ENCODE data around the gene KCTD11.
A peak's percentile ranks its signal among the peaks of the same experiment; 100 is the strongest.

The KCTD11 gene

DNA sequence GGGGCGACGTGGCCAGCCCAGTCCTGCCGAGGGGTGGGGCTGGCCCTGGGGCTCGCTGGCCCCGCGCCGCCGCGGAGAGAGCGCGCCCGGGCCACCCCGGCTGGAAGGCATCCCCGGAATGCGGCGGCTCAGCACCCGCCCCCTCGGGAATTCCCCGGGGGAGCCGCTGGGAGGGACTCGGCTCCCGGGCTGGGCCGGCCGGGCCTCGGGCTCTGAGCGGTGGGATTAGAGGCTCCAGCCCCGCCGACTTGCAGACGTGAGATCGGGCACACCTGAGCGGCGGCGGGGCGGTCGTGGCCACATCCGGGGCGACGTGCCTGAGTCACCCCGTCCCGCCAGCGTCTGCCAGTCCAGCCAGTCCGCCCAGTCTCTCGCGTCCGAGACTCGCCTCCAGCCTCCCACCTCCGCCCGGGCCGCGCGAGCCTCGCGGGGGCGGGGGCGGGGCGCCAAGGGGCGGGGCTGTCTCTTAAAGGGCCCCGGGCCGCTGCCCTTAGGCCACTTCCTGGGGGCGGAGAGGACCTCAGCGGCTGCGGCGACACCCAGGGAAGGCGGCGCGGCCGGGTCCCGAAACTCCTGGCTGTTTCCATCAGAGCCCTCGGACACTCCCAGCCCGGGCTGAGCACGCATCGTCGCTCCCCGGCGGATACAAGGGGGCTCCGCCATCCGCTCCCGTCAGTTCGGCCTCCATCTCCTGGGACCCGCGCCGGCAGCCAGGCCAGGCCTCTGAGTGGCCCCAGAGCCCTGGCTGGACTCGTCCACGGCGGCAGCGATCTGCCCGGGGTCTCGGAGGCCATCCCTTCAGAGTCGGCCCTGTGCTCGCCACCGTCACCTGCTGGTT lies at the start of gene KCTD11:
TSS of gene KCTD11 (plus strand) at position 498 of the 838 bp plus-strand sequence.
- peak; percentile 87 for DNase-seq

DNA sequence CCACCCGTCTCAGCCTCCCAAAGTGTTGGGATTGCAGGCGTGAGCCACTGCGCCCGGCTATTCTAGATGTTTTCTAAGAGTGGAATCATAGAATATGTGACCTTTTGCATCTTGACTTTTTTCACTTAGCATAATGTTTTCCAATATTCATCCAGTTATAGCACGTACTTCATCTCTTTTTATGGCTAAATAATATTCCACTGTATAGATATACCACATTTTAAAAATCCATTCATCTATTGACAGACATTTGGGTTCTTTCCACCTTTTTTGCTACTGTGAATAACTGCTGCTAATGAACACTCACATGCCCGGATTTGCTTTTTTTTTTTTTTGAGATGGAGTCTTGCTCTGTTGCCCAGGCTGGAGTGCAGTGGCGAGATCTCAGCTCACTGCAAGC lies 47.8 kb upstream of the KCTD11 start:
- DNase-seq, result no peak

DNA sequence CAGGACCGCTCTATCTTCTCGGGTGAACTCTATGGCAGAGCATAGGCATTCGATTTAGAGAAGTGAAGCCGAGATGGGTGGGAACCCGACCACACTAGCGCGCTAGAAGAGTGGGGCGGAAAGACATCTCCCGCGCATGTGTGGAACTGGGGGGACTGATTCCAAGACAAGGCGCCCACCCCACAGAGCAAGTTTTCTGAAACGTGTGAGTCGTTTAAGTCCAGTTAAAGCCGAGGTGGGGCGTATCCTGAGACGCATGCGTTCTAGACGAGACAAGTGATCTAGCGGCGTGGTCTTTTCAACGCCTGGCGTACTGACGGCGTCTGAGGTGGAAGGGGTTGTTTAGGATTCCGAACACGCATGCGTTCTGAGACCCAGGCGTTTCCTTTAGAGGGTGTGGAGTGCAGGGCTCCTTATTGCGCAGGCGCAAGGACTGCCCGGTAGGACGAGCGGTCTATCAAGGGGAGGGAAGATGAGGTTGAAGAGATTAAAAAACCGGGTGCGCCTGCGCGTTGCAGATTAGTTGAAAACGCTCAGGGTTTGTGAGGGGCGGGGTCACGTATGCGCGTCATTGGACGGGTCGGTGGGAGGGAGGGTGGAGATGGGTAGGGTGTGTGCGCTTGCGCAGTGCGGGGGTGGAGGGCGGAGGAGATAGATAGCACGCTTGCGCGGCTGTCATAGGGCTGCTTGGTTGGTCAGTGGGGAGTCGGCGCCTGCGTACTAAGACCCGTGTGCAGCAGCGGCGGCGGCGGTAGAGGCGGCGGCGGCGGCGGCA lies 44.9 kb upstream of the KCTD11 start, which contains the start of gene EIF5A:
TSS of gene EIF5A (plus strand) at position 718 of the 775 bp plus-strand sequence. CDS start 2,008 bp downstream, outside the sequence.
- peak; percentile 100 for DNase-seq

DNA sequence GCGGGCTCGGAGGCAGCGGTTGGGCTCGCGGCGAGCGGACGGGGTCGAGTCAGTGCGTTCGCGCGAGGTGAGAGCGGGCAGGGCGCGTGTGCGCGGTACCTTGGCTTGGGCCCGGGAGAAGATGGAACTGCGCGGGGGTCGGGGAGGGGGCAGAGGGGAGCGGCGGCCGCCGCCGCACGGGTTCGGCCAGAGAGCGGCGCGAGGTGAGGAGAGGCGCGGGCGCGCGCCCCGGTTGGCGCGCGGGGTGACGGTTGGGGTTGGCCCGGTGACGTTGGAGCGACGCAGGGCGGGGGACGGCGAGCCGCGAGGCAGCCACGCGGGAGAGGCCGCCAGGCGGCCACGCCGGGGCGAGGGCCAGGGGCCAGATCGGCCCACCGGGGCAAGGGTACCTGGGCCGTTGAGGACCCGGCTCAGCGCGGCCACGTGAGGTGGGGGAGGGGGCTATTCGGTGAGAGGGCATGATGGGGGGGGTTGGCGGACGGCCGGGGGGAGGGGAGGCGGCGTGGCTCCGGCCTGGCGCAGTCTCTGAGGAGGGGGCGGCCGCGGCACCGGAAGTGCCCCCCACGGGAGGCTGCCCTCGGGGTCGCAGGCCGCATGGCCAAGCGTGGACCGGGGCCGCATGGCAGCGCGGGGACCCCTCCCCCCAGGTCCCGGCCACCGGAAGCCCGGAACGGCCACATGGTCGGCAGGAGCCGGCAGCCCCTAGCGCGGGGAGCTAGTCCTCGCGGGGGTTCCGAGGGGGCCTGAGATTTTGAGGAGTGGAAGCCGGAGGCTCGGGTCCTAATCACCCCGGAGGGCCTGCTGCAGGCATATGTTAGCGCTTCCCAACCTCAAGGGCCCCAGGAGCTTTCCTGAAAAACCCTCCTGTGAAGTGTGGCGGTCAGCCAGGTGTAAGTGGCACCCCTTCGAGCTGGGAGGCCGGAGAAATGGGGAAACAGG lies 44.0 kb upstream of the KCTD11 start:
- peak; percentile 62 for DNase-seq

DNA sequence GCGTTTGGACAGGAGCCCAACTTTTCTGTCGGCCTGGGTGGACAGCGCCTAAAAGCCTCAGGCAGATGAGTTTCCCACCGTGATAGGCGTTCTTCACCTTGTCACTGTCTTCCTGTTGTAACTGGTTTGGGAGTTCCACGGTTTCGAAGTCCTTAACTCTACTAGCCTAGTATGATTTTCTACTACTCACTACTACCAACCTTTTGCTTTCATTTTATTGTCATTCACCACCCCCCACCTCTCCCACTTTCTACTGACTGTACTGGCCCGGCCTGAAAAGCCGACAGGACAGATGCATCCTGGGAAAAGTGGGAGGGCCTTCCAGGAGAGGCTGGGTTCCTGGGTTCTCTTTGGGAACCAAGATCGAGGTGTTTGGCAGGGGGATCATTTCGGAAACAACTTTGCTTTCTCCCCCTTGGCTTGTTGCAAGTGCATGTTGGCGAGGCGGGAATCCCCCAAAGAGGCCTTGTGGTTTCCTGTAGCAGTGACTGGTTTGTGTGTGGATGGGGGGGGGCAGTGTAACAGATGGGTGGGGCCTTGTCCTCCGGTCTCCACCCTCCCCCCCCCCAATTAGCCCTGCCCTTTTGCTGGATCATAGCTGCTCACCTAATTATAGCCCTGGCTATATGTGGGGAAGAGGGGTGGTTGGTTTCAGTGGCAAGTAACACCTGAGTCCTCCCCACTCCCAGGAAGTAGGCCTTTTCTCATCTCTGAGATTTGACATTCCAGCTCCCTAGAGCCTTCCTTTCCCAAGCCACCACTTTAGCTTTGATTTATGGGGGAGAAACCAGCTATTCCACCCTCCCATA lies 43.1 kb upstream of the KCTD11 start:
- peak; percentile 92 for DNase-seq

DNA sequence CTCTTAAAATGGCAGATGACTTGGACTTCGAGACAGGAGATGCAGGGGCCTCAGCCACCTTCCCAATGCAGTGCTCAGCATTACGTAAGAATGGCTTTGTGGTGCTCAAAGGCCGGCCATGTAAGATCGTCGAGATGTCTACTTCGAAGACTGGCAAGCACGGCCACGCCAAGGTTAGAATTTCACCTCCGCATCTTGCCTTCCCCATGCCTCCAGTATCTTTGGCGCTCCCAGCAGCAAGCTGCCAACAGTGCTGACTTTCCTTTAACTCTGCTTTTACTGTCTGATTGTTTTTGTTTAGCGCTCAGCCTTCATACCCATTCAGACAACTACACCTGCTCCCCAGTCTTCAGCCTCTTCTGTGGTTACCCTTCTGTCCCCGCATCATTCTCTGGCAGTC lies 42.3 kb upstream of the KCTD11 start:
- DNase-seq, result no peak

DNA sequence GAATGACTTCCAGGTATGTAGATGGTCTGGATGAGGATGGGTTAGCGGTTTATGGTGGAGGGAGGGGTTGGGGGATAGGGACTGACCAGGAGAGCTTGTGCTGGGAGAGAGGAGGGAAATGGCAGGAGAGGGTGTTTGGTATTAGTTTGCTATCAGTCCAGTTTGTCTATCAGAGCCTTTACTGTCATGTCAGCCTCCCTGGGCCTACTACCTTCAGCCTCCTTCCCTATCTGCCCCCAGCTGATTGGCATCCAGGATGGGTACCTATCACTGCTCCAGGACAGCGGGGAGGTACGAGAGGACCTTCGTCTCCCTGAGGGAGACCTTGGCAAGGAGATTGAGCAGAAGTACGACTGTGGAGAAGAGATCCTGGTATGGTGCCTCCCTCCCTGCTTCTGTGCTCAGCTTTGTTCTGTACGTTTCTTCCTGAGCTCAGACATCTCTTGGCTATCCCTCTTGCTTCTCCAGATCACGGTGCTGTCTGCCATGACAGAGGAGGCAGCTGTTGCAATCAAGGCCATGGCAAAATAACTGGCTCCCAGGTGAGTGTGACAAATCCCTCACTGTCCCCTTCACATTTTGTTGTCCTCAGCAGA lies 40.8 kb upstream of the KCTD11 start:
- no peak for DNase-seq

DNA sequence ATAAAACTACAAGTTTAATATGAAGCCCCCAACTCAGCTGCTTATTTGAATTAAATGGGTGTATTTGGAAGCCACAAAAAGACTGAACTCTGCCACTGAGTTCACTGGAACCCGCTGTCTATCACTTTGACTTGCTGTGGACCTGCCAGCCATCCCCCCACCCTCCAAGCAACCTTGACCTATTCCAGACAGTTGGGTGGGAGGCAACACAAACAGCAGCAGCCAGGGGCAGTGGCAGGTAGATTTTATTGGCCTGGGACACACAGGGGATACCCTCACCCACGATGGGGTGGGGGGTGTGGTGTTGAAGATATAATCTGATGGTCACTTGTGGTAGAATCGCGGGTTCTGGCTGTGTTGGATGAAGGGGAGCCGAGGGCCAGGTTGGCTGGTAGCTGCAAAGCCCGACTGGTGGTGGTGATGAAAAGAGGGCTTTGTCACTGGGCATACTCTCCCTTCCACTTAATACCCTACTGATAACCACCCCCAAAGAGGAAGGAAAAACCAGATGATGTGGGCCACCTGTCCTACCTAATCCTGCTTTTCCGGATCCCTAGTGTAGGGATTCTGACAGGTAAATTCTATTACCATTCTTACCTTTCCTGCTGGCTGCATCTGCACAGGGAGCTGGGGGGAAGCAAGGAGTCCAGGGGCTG lies 39.4 kb upstream of the KCTD11 start:
- DNase-seq, result no peak

DNA sequence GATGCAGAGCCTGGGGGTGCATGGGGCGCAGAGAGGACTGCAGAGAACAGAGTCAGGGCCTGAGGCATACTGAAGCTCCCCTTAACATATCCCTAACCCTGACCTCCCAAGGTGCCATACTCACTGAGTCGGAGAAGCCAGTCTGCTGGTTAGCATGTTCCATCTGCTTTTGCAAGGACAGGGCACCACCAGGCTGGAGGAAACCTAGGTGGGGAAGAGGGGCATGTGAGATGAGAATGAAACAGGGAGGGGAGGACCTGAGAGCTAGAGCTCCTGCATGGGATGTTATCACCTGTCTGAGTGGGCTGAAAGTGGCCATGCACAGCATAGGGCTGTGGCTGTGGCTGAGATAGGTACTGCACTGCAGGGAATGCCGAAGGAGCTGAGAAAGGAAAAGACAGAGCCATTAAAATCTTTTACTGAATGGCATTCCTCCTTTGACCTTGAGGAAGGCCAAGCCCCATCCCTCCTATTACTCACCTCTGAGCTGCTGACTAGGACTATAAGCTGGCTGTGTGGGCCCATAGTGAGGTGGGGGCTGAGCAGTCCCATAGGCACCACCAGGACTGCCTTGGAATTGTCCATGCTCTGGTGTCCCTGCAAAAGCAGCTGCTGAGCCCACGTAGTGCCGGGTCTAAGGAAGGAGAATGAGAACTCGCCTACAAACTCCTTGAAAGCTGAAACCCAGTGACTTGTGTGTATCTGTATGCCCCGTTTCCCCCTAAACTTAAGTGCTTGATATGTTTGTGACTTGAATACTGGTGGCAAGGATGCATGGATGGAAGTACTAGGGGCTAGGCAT lies 38.7 kb upstream of the KCTD11 start:
- DNase-seq, result no peak

DNA sequence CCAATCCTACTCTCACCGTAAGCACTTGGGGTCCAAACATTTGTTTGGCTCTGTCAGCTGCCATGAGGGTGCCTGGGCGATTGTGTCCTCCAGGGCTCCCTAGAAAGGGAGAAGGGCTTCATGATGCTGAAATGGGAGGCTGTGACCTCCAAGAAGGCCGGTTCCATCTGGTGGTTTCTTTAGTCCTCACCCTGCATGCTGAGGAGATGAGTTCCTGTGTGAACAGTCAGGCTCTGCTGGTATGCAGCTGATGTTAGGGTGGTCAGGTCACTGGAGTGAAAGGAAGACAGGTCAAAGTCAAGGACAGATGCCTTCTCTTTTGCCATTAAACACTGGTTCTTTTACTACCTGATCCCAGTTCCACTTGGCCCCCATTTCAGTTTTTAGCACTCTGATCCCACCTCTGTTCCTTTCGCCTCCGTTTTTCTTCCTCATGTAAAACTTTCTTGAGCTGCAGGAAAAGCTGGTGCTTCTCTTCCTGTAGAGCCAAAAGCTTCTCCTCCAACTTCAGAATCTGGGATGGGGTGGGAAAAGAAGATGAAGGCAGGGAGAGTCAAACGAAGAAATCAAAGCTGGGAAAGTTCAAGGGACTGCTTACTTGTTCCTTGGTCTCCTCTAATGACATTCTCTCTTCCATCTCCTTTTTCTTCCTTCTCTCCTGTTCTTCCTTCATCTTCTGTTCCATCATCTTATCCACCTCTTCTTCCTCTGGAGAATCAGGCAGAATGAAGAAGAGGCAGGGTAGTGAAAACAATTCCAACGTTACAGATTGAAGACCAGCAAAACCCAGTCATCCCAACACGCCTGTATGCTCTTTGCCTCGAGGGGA lies 37.9 kb upstream of the KCTD11 start:
- no peak for DNase-seq

DNA sequence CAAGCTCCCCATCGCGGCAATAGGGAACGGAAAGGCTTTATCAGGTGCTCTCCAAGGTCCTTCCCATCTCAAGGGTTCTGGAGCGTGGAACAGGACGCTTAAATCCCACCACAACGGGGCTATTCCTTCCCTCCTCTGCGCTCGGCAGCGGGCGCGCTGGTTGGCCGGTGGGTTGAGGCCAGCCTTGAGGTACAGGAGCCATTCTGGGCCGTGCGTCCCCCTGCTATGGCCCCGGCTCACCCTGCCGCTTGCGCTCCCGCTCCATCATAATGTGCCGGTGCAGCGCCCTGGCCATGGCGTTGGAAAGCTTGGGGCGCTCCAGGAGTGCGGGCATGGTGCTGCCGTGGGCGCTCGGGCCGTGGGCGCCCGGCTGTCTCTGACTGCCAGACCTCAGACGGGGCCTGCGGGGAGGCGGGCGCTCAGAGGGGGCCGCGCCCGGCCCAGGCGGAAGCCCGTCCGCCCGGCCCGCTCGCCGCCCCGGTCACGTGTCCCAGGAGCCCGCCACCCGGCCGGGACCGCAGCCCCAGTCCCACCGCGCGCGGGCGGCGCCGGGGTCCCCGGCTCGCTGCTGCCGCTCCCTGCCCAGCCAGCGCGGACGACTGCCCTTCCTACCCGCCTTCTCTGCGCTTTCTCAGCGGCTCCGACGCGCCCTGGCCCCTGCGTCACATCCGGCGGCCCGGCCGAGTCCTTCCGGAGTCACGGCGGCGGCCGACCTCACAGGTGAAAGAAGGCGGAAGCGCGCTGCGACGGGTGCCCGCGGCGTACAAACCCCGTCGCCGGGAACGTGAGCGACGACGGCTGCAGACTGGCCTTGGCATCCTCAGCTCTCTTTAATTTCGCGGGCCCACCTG lies 37.0 kb upstream of the KCTD11 start, which contains the start of gene GPS2:
TSS of gene GPS2 (minus strand) at position 642 of the 851 bp plus-strand sequence. CDS start at position 334, 308 bp downstream.
- peak; percentile 89 for DNase-seq

DNA sequence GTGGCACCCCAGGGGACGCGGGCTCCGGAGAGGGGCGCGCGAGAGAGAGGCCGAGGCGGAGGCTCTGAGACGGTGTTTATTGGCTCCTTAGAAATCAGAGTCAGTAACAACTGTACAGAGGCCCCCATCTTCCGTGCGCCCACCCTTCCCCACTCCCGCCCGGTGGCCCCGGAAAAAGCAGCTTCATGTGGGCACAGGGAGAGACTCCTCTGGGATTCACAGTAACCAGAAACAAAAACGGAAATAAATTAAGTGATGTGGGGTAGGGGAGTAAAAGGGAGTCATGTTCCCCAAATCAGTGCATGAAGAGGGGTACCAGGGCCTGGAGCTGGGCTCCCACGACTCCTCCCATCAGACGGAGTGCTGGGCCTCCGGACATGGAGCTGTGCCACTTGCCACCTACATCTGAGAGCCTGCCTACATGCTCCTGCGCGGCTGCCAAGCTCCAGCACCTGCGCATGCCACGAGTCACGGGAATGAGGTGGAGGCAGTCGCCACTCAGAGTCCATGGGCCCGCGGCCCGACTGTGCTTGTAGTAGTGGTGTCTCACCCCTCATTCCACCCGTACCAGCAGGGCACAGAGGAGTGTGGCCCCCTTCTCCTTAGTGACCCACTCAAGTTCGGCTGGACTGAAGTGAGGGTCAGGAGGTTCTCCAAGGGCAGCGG lies 36.3 kb upstream of the KCTD11 start:
- DNase-seq, result no peak

DNA sequence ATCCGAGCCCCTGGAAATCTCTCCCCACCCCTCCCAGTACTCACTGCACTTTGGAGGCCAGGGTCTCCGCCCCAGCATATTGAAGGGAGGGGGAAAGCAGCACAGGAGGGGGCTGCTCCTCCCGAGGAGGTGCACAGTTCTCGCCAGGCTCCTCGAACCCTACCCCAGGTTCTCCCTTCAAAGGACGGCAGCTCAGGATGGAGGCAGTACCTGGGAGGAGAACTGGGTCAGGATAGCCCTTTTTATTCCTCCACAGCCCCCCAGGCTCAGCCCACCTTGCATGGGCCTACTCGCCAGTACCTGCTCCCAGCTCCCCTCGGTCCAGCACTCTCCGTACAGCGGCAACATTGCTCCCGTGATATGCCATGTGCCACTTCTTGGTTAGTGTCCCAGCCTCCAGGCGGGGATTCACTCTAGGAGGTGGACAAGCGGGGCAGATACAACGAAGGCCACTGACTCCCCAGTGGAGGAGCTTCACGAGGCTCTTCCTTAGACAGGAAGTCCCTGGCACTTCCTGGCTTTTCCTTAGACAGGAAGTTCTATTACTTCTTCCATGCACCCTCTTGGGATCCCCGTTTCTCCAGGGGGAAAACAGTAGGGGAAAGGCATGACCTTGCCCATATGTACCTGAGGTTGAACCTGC lies 34.7 kb upstream of the KCTD11 start:
- DNase-seq, result no peak

DNA sequence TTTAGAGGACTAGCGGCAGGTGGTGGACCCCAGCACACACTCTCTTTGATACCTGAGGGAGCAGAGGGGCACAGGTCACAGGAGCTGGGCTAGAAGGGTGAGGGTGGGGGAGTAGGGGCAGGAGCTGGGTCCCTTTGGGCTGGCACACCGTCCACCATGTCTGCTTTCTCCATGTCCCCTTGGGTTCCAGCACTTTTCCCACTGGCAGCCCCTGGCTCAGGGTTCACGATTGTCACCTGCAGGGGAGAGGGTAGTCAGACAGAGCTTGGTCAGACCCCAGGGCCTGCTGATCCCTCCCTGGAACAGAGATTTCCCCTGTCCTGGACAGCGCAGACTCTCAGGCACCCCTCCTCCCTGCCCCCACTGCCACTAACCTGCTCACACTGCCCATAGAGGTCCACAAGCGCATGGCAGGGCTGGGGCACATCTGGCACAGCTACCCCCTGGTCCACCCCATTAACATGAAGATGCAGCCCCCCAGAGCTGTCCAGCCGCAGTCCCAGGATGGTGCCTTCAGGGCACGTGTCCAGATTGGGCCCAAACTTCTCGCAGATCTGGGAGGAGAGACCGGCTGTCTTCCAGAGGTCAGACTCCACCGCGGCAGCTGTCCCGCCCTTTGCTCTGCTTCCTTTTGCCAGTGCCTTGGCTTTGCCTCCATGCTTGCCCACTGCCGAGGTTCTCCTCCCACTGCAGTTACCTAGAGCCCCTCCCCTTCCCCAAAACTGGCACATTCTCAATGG lies 33.7 kb upstream of the KCTD11 start:
- no peak for DNase-seq

DNA sequence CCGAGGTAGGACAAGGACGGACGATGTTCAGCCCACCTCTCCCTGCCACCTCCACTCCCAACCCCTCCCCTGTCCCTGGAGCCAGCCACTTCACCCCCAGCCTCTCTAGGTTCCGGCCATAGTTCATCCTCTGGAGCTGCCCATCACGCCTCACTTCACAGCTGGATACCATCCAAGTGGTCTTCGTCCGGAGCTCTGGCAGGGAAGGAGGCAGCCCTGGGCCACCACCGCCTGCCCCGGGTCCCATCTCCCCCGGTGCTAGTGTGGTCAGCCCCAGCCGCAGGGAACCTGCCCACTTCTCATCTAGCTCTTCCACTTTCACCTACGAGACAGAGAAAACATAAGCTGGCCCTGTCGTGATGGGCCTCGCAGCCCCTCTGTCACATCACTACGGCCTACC lies 30.5 kb upstream of the KCTD11 start:
- no peak for DNase-seq

DNA sequence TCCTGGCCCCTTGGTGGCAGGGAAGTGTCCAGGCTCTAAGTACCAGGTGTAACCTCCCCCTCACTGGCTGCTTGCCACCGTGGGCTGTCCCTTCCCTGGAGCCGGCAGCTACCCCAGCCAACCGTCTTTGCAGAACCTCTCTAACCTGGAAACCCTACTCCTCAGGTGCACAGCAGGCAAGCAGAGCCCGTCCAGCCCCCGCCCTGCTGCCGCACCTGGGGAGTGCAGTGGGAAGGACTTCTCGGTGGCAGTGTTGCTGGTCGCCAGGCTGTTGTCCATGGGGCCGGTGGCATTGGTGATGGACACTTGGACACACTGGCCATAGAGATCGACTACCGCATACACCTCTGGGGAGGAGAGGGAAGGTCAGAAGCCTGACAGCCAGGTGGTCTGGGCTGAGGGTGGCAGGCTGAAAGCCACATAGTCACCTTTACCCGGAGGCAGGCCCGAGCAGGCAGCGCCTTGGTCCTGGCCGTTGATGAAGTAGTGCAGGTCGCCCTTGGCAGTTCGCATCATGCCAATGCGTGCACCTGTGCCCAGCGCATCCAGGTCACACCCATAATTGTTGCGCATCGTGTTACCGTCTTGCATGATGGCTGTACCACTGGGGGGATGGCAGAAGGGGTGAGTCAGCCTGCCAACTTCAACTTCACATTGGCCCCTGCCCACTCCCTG lies 29.3 kb upstream of the KCTD11 start:
- DNase-seq, result no peak
